Gastrocnemius medialis (tissue), 4 donors: ENCODE results near the gene MSI2.

ENCODE experiments used
- CTCF ChIP-seq, 5 experiments: fragments of 450-650 bp in 3 of 5; fragments of 200-600 bp in 2 of 5; sonication (generic) in 2 of 5; IDR thresholded peaks in 4 of 5; conservative IDR thresholded peaks in 1 of 5; 1 replicate in 4 of 5; 2 replicates in 1 of 5; pipeline ENCODE4 v1.5.1; 2016 to 2019; ENCODE audit warnings: antibody characterized with exemption in 5 of 5, mild to moderate bottlenecking in 3 of 5, moderate library complexity in 3 of 5
- POLR2A ChIP-seq, 2 donors: fragments of 450-650 bp; IDR thresholded peaks; one replicate each; pipeline ENCODE4 v1.6.1; 2017; ENCODE audit warnings: antibody characterized with exemption in 2 of 2, mild to moderate bottlenecking in 2 of 2, moderate library complexity in 2 of 2

- TF ChIP-seq CTCF (IDR thresholded peaks at IDR 0.05 in 4 of 5, conservative IDR thresholded peaks at IDR 0.05 in 1 of 5), result no peak
- no peak for TF ChIP-seq POLR2A (IDR thresholded peaks at IDR 0.05)
Observed at GRCh38 chr17:57487573-57487972, 231.2 kb downstream of the MSI2 start.
